Measurements from ENCODE around the gene KRTAP3-3. TPM values are rescaled to one million over a fixed set of nuclear protein-coding genes. Genes with fewer than 3 reads are reported as not detected.

KRTAP3-3 gene
- total and polyA plus RNA-seq, 2 of the 4 experiments (the other 2 are of a cell fraction) = not detected

GRCh38 chr17:41009936-41010335 lies 16.0 kb upstream of the KRTAP3-3 start:
- BruUV-seq (replicated peaks) = no TSS peak
- in situ Hi-C loops (cut with MboI; ENCODE audit: low sequenced_read_pairs) = no loop called here
- POLR2A ChIA-PET (ENCODE audit: unreplicated experiment) = no interaction called here

More at GRCh38 chr17:41009936-41010335, 16.0 kb upstream of the KRTAP3-3 start:
- no CpG with 5 or more reads among the region's 1 CpG for WGBS, 2 experiments (ENCODE audit: extremely low coverage in 2 of 2, insufficient read length in 1 of 2)
- H3K9me3 ChIP-seq (ENCODE audit: control insufficient read depth, insufficient read depth, low read length) = no peaks in the 10 kb centered on the region
- H2BK20ac ChIP-seq (ENCODE audit: low read depth, low read length) = no peak overlapping the region
- H4K91ac ChIP-seq (ENCODE audit: insufficient read depth, low read depth, low read length) = no peak overlapping the region
- dilution Hi-C loops (cut with HindIII; ENCODE audit: low sequenced_read_pairs, unreplicated experiment) = no loop called here
- no peak for DNase-seq
- H3K4me3 ChIP-seq (ENCODE audit: insufficient read depth, low read depth, low read length) = no peak overlapping the region
- H2AK9ac ChIP-seq (replicated peaks; ENCODE audit: low read depth, low read length, poor library complexity) = no peak overlapping the region
- no peak overlapping the region for H3K4ac ChIP-seq (ENCODE audit: low read depth, low read length)
- H2BK5ac ChIP-seq (ENCODE audit: low read depth, low read length, poor library complexity, severe bottlenecking) = no peak overlapping the region
- H3K4me1 ChIP-seq (ENCODE audit: control insufficient read depth, insufficient read depth, low read length) = peaks cover 1% of the 10 kb centered on the region; the same call in 1 of the 2 replicates
- no peak overlapping the region for H3K23ac ChIP-seq (ENCODE audit: low read depth, low read length)
- H3K14ac ChIP-seq (replicated peaks; ENCODE audit: low read depth, low read length) = no peak overlapping the region
- no peaks in the 10 kb centered on the region; the same call in 1 of the 2 replicates for H3K9me1 ChIP-seq (ENCODE audit: insufficient read depth, low read length)
- H3K36me3 ChIP-seq (ENCODE audit: control insufficient read depth, insufficient read depth, low read length) = no peaks in the 10 kb centered on the region
- H4K20me1 ChIP-seq (ENCODE audit: insufficient read depth, low read length) = no peaks in the 10 kb centered on the region
- no peak overlapping the region for H3K56ac ChIP-seq (ENCODE audit: extremely low read depth, insufficient read depth, low read length)
- H3K79me1 ChIP-seq (ENCODE audit: low read depth in 1 of 2, low read length in 2 of 2) = no peaks in the 10 kb centered on the region
- H4K5ac ChIP-seq (ENCODE audit: low read depth, low read length) = no peak overlapping the region
- no peaks in the 10 kb centered on the region for H3K27me3 ChIP-seq (ENCODE audit: control insufficient read depth, insufficient read depth, low read length)
- no peak overlapping the region for H3K9ac ChIP-seq (ENCODE audit: low read depth, low read length)
- no peak overlapping the region for H2BK120ac ChIP-seq (ENCODE audit: low read depth, low read length)
- intact Hi-C loops (cut with micrococcal nuclease) = no loop called here
- no peak overlapping the region for H2AK5ac ChIP-seq (ENCODE audit: low read depth, low read length)
- no peak for ATAC-seq (ENCODE audit: low read depth)
- no peak overlapping the region for H3K4me2 ChIP-seq (ENCODE audit: low read depth, low read length)
- H3K27ac ChIP-seq (ENCODE audit: insufficient read depth, low read length) = no peak overlapping the region
- CTCF ChIA-PET = interaction anchor here (0.9 kb wide), 1 partner anchor 11 kb away, joined by 3 read pairs; no protein-coding TSS in a partner anchor
- TF ChIP-seq, protein P1, sequence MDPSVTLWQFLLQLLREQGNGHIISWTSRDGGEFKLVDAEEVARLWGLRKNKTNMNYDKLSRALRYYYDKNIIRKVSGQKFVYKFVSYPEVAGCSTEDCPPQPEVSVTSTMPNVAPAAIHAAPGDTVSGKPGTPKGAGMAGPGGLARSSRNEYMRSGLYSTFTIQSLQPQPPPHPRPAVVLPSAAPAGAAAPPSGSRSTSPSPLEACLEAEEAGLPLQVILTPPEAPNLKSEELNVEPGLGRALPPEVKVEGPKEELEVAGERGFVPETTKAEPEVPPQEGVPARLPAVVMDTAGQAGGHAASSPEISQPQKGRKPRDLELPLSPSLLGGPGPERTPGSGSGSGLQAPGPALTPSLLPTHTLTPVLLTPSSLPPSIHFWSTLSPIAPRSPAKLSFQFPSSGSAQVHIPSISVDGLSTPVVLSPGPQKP (IDR thresholded peaks at IDR 0.05; ENCODE audit: borderline replicate concordance, low read depth, low read length) = no peak
- TF ChIP-seq FOS (IDR thresholded peaks at IDR 0.05; ENCODE audit: low read depth, low read length) (no peak), CHD1 (IDR thresholded peaks at IDR 0.05; ENCODE audit: low read depth, low read length) (no peak), CEBPB (IDR thresholded peaks at IDR 0.05; ENCODE audit: low read depth, low read length) (no peak), RFX5 (IDR thresholded peaks at IDR 0.05; ENCODE audit: low read depth, low read length) (no peak), POLR2A (IDR thresholded peaks at IDR 0.05; ENCODE audit: low read depth, low read length) (no peak), RAD21 (IDR thresholded peaks at IDR 0.05; ENCODE audit: low read length) (no peak), SMC3 (IDR thresholded peaks at IDR 0.05; ENCODE audit: low read depth, low read length) (no peak), MAFK (IDR thresholded peaks at IDR 0.05; ENCODE audit: low read depth, low read length) (no peak), MXI1 (IDR thresholded peaks at IDR 0.05; ENCODE audit: borderline replicate concordance, low read depth, low read length) (no peak), BHLHE40 (IDR thresholded peaks at IDR 0.05; ENCODE audit: low read depth, low read length) (no peak), MAZ (IDR thresholded peaks at IDR 0.05; ENCODE audit: borderline replicate concordance, low read depth, low read length) (no peak), NFE2L2 (IDR thresholded peaks at IDR 0.05; ENCODE audit: low read depth, low read length) (no peak), RCOR1 (IDR thresholded peaks at IDR 0.05; ENCODE audit: insufficient replicate concordance, low read length) (no peak)
- TF ChIP-seq, protein P2, sequence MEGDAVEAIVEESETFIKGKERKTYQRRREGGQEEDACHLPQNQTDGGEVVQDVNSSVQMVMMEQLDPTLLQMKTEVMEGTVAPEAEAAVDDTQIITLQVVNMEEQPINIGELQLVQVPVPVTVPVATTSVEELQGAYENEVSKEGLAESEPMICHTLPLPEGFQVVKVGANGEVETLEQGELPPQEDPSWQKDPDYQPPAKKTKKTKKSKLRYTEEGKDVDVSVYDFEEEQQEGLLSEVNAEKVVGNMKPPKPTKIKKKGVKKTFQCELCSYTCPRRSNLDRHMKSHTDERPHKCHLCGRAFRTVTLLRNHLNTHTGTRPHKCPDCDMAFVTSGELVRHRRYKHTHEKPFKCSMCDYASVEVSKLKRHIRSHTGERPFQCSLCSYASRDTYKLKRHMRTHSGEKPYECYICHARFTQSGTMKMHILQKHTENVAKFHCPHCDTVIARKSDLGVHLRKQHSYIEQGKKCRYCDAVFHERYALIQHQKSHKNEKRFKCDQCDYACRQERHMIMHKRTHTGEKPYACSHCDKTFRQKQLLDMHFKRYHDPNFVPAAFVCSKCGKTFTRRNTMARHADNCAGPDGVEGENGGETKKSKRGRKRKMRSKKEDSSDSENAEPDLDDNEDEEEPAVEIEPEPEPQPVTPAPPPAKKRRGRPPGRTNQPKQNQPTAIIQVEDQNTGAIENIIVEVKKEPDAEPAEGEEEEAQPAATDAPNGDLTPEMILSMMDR (conservative IDR thresholded peaks at IDR 0.05; ENCODE audit: low read depth, low read length) = no peak
- no peak overlapping the region for H4K8ac ChIP-seq (ENCODE audit: low read depth in 2 of 2, low read length in 2 of 2)
- no peak overlapping the region for H2BK15ac ChIP-seq (ENCODE audit: low read depth, low read length)
- H2AFZ ChIP-seq (replicated peaks; ENCODE audit: low read length, poor library complexity) = no peak overlapping the region
- H3K18ac ChIP-seq (ENCODE audit: low read depth, low read length) = no peak overlapping the region
